D341Med (cell line): ENCODE data around the gene CDK1.

ENCODE experiments used
- DNase-seq: peaks from one replicate; pipeline ENCODE4 v3.0.0; 2012; ENCODE audit warnings: low spot score

The CDK1 gene

DNA sequence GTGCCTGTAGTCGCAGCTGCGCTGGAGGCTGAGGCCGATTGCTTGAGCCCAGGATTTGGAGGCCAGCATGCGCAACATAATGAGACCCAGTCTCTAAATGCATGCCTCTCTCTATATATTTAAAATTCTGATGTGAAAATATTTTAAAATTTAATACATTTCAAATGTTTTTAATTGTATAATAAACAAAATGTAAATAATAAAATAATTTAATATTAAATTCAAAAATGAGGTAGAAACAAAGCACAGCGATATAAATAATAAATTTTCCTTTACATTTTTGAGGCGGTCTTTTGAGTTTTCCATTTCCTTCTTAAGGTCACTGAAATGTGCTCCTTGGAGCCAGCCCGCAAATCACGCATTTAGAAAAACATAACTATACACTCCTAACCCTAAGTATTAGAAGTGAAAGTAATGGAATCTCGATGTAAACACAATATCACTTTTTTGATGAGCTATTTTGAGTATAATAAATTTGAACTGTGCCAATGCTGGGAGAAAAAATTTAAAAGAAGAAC, 523 bp upstream of the CDK1 start:
- no peak for DNase-seq

- DNase-seq = no peak
These were observed 906 bp downstream of the CDK1 start for GRCh38 chr10:60778971-60779796.

DNA sequence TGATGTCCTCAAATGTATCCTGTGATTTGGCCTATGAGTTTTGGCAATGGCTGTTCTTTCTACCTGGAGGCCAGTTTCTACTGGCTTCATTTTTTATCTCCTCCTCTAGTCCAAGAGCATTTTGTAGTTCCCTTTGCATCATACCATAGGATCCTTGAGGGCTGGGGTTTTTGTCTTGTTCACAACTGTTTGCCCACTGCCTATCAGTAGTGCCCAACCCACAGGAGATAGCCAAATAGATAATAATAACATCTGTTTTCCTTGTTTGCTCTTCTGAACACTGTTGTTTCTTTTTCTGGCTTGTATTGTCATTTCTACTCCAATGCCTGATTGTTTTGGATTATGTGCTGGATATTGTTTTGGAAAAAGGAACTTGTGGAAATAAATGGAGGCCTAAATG, 3.4 kb downstream of the CDK1 start:
- DNase-seq = no peak

- DNase-seq = no peak
These were observed 6.4 kb downstream of the CDK1 start for GRCh38 chr10:60784641-60785040.

GRCh38 chr10:60788544-60788943, 10.3 kb downstream of the CDK1 start:
- no peak for DNase-seq

DNA sequence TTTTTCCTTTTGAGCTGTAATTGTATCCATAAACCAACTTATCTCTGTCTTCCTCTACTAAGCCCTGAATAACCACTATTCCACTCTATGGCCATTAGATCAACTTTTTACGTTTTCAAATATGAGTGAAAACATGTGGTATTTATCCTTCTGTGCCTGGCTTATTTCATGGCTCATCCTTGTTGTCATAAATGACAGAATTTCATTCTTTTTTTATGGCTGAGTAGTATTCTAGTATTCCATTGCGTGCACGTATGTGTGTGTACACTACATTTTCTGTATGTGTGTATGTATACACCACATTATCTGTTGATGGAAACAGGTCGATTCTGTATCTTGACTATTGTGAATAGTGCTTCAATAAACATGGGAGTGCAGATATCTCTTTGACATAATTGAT, 11.1 kb downstream of the CDK1 start:
- no peak for DNase-seq

DNA sequence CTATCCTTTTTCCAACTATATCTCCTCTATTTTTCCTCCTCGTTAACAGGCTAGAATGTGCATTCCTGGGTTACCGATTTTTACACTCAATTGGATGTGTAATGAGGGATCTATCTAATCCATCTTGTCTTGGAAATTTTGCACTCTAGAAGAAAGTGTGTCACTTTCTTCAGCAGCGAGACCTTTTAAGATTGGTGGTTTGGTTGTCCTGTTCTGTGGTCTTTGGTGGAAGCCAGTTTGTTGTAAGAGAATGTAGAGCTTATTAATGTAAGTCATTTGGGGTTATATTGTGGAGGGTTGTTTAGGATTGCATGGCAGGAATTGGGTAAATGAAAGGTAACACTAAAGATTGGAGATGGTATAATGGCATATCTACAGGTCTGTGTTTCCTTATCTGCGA, 16.7 kb downstream of the CDK1 start:
- no peak for DNase-seq

GRCh38 chr10:60795465-60796202, 17.4 kb downstream of the CDK1 start:
- DNase-seq = no peak

GRCh38 chr10:60796481-60796880, 18.2 kb downstream of the CDK1 start:
- no peak for DNase-seq

DNA sequence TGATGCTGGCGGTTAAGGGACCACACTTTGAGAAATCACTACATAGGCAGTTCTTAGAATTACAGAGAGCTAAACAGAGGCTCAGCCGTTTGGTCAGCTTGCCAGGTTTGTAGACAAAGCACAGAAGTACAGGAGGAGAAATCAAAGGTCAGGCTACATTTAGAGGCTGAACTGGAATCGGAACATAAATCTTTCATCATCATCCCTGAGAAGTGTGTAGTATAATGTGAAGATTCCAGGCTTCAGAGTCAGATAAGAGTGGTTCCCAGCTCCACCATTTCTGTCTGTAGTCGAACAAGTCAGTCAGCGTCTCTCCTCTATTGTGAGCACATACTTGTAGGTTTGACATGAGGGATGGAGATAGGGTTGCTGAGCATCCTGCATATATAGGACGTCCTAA, 18.9 kb downstream of the CDK1 start:
- no peak for DNase-seq

DNA sequence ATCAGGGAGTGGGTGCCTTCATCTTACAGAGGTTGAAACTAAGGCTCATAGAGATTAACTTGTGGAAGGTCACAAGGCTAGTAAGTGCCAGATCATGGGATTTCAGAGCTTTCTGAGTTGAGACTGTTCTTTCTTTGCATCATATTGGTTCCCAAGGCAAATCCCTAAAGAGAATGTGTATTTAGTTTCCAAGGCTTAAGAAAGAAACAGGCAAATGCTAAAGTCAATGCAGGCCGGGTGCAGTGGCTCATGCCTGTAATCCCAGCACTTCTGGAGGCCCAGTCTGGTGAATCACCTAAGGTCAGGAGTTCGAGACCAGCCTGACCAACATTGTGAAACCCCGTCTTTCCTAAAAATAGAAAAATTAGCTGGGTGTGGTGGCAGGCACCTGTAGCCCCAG, 19.8 kb downstream of the CDK1 start:
- no peak for DNase-seq

- no peak for DNase-seq
These were observed 20.6 kb downstream of the CDK1 start for GRCh38 chr10:60798870-60799269.

- DNase-seq = no peak
These were observed 21.8 kb downstream of the CDK1 start for GRCh38 chr10:60799971-60800650.

DNA sequence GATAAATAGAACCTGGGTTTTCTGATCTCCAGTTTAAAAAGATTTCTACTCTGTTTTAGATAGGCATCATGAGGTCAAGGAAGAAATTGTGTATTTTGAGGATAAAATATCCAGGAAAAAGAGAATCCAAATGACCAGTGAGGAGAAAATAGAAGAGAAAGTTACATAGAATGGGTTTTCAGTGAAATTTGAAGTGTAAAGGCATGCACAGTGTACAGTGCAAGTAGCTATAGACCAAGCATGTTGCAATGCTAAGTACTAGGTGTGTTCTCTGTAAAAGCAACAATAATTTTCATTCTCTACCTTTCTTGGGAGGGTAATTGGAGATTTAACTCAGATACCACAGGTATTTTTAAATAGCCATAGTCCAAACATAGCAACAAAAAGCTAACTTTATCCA, 22.6 kb downstream of the CDK1 start:
- DNase-seq = no peak

GRCh38 chr10:60801522-60801921, 23.2 kb downstream of the CDK1 start:
- DNase-seq = no peak

GRCh38 chr10:60803433-60803832, 25.2 kb downstream of the CDK1 start:
- DNase-seq = no peak

GRCh38 chr10:60803865-60804264, 25.6 kb downstream of the CDK1 start:
- no peak for DNase-seq

GRCh38 chr10:60806921-60807320, 28.6 kb downstream of the CDK1 start:
- DNase-seq = no peak

GRCh38 chr10:60807499-60807898, 29.2 kb downstream of the CDK1 start:
- DNase-seq = no peak

DNA sequence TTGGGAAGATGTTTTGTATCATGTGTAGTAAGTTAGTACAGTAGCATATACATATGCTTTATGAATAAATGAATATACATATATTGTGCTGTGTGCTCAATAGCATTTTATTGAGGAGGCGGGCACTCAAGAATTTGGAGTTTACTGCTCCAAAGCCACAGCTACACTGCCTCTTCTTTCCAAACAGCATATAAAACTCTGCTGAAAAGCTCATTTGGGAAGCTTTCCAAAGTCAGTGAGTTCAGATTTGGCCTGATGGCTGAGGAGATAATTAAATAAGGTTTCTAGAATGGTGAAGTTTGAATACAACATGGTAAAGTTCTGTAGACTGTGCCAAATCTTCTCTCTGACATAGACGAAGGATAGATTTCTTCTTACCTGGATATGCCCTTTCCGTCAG, 29.8 kb downstream of the CDK1 start:
- DNase-seq = no peak

DNA sequence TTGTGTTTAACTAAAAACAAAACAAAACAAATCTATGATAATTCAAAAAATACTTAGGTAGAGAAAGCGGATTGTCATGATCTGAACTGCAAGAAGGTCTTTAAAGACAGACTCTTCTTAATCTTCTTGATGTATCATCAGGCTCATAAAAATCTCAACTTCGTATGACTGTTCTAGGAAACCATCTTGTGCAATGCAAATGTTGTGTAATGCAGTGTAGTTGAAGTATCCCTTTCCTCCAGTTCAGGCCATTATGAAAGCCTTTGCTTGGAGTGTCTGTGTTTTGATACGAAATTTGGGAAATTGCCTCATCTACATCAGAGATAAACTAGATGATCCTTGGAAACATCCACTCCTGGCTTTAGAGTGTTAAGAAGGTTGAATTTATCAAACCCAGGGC, 30.9 kb downstream of the CDK1 start:
- DNase-seq = no peak

GRCh38 chr10:60810437-60811182, 32.3 kb downstream of the CDK1 start:
- DNase-seq = no peak
